Measurements from ENCODE around the gene GNB1L. TPM values are rescaled to one million over a fixed set of nuclear protein-coding genes. Genes with fewer than 3 reads are reported as not detected.

GNB1L gene
- total and polyA plus RNA-seq, 9 of the 15 experiments (the other 6 are each of a cell fraction or from before 2014, with no cell fraction given) = 0.56 to 50.5 (median 10.2) TPM

DNA sequence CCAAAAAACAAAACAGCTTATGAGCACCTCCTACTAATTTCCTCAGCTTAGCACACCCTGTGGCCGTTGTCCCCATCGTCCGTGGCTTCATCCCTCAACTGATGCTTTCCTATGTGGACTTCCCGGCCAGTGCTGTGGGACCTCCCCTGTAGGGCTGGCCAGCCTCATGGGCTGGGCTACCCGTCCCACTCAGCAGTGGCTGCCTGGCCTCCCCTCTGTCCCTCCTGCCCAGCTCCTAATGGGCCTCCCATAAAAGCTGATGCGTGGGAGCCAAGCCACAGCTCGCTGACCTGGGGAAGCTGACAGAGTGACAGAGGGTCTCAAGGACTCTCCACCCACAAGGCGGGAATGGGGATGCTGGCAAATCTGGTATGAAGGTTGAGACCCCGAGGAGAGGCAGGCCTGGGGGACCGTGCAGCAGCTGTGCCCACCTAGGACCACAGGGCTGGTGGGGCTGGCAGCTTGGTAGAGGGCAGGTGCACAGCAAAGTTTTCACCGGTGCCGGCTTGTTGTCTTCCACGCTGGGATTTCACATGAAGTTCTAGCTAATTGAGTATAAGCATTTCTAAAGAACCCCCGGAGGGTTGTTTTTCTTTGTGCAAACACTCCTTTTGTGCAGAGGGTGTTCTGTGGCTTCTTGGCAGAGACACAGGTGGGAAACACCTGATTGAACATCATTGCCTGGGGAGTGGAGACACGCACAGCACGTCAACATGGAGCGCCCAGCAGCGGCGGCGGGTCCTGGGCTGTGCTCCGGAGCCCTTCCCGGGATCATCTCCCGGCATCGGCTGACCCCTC, 70.9 kb downstream of the GNB1L start (continued):
- TF ChIP-seq BRCA1 (IDR thresholded peaks at IDR 0.05) (no peak), BRCA1 (CRISPR knock-in tag; IDR thresholded peaks at IDR 0.05) (no peak), MAZ (CRISPR knock-in tag; conservative IDR thresholded peaks at IDR 0.05 in 1 of 2, IDR thresholded peaks at IDR 0.05 in 1 of 2) (0 out of 4 replicates have a peak, but pooled peaks of 1 of the 2 experiments have one; percentile 15), JUNB (CRISPR knock-in tag; conservative IDR thresholded peaks at IDR 0.05) (no peak), NCOA6 (IDR thresholded peaks at IDR 0.05) (no peak), MECOM (CRISPR knock-in tag; IDR thresholded peaks at IDR 0.05) (no peak), POLR2G (IDR thresholded peaks at IDR 0.05; ENCODE audit: low read depth, low read length) (peak; percentile 9; the same call in 1 of the 2 replicates), RBFOX2 (IDR thresholded peaks at IDR 0.05; ENCODE audit: low read depth, low read length) (no peak), ZNF584 (CRISPR knock-in tag; IDR thresholded peaks at IDR 0.05; ENCODE audit: low read depth) (no peak), ZNF644 (tag; IDR thresholded peaks at IDR 0.05; ENCODE audit: low read depth) (no peak), NR4A1 (CRISPR knock-in tag; IDR thresholded peaks at IDR 0.05) (0 out of 2 replicates have a peak, but pooled peaks have one; percentile 26), NR4A1 (tag; IDR thresholded peaks at IDR 0.05) (no peak), NUFIP1 (IDR thresholded peaks at IDR 0.05; ENCODE audit: partially characterized antibody) (no peak), ZFP30 (CRISPR knock-in tag; IDR thresholded peaks at IDR 0.05; ENCODE audit: borderline replicate concordance) (no peak)
- TF ChIP-seq, protein P1, sequence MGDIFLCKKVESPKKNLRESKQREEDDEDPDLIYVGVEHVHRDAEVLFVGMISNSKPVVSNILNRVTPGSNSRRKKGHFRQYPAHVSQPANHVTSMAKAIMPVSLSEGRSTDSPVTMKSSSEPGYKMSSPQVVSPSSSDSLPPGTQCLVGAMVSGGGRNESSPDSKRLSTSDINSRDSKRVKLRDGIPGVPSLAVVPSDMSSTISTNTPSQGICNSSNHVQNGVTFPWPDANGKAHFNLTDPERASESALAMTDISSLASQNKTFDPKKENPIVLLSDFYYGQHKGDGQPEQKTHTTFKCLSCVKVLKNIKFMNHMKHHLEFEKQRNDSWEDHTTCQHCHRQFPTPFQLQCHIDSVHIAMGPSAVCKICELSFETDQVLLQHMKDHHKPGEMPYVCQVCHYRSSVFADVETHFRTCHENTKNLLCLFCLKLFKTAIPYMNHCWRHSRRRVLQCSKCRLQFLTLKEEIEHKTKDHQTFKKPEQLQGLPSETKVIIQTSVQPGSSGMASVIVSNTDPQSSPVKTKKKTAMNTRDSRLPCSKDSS (IDR thresholded peaks at IDR 0.05; ENCODE audit: low read depth, partially characterized antibody) = no peak
- TF ChIP-seq, protein P2, sequence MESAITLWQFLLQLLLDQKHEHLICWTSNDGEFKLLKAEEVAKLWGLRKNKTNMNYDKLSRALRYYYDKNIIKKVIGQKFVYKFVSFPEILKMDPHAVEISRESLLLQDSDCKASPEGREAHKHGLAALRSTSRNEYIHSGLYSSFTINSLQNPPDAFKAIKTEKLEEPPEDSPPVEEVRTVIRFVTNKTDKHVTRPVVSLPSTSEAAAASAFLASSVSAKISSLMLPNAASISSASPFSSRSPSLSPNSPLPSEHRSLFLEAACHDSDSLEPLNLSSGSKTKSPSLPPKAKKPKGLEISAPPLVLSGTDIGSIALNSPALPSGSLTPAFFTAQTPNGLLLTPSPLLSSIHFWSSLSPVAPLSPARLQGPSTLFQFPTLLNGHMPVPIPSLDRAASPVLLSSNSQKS (CRISPR knock-in tag; IDR thresholded peaks at IDR 0.05) = no peak
- TF ChIP-seq, protein P3, sequence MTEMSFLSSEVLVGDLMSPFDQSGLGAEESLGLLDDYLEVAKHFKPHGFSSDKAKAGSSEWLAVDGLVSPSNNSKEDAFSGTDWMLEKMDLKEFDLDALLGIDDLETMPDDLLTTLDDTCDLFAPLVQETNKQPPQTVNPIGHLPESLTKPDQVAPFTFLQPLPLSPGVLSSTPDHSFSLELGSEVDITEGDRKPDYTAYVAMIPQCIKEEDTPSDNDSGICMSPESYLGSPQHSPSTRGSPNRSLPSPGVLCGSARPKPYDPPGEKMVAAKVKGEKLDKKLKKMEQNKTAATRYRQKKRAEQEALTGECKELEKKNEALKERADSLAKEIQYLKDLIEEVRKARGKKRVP (CRISPR knock-in tag; IDR thresholded peaks at IDR 0.05) = no peak
- TF ChIP-seq, protein P4, sequence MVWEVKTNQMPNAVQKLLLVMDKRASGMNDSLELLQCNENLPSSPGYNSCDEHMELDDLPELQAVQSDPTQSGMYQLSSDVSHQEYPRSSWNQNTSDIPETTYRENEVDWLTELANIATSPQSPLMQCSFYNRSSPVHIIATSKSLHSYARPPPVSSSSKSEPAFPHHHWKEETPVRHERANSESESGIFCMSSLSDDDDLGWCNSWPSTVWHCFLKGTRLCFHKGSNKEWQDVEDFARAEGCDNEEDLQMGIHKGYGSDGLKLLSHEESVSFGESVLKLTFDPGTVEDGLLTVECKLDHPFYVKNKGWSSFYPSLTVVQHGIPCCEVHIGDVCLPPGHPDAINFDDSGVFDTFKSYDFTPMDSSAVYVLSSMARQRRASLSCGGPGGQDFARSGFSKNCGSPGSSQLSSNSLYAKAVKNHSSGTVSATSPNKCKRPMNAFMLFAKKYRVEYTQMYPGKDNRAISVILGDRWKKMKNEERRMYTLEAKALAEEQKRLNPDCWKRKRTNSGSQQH (CRISPR knock-in tag; IDR thresholded peaks at IDR 0.05) = peak; percentile 39; the same call in 1 of the 2 replicates
- TF ChIP-seq, protein P5, sequence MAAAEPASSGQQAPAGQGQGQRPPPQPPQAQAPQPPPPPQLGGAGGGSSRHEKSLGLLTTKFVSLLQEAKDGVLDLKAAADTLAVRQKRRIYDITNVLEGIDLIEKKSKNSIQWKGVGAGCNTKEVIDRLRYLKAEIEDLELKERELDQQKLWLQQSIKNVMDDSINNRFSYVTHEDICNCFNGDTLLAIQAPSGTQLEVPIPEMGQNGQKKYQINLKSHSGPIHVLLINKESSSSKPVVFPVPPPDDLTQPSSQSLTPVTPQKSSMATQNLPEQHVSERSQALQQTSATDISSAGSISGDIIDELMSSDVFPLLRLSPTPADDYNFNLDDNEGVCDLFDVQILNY (CRISPR knock-in tag; IDR thresholded peaks at IDR 0.05) = no peak
- TF ChIP-seq, protein P6, sequence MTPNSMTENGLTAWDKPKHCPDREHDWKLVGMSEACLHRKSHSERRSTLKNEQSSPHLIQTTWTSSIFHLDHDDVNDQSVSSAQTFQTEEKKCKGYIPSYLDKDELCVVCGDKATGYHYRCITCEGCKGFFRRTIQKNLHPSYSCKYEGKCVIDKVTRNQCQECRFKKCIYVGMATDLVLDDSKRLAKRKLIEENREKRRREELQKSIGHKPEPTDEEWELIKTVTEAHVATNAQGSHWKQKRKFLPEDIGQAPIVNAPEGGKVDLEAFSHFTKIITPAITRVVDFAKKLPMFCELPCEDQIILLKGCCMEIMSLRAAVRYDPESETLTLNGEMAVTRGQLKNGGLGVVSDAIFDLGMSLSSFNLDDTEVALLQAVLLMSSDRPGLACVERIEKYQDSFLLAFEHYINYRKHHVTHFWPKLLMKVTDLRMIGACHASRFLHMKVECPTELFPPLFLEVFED (CRISPR knock-in tag; conservative IDR thresholded peaks at IDR 0.05) = no peak
